ENCODE results near the gene EYS.

The EYS gene

DNA sequence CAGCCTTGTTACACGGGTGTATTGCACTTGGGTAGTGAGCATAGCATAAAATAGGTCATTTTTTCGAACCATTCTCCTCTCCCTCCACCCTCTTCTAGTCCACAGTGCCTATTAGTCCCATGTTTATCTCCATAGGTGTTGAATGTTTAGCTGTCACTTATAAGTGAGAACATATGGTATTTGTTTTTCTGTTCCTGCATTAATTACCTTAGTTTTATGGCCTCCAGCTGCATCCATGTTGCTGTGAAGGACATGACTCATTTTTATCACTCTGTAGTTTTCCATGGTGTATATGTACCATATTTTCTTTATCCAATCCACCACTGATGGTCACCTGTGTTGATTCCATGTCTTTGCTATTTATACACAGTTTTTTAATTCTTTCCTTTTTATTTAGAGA lies 889.5 kb downstream of the EYS start:
- CTCF ChIA-PET = no interaction called here
- DNase-seq = no peak

DNA sequence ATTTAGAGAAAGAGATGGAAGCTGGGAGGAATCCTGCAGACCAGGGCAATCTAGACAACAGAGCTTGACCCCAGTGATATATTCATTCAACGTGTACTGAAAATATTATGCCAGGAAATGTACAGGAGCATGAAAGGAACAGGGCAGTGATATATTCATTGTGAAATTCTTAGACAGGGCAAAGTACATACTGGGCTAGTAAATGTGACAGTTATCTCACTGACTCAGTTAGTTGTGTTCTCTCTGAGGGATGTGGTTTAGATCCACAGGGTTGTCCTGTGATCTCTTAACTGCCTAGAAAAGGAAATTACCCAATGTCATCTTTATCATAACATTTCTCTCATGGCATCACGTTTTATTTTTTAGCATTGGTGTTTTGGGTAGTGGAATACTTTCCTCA lies 891.3 kb downstream of the EYS start:
- no peaks in the 10 kb centered on the region for H3K36me3 ChIP-seq (ENCODE audit: control insufficient read depth in 4 of 4, insufficient read depth in 4 of 4, low read length in 3 of 4)
- WGBS (ENCODE audit: insufficient coverage) = 86% methylated on average over 1 of the region's 2 CpGs
- ChIA-PET POLR2A (no interaction called here), CTCF (no interaction called here)
- no peak overlapping the region for H3K4me3 ChIP-seq (ENCODE audit: control insufficient read depth in 1 of 7, extremely low read depth in 1 of 7, insufficient read depth in 4 of 7, low read depth in 2 of 7, low read length in 6 of 7)
- H3K27me3 ChIP-seq (replicated peaks in 2 of 5; ENCODE audit: control insufficient read depth in 4 of 5, insufficient read depth in 5 of 5, low read length in 4 of 5) = no peaks in the 10 kb centered on the region
- no peak overlapping the region for H3K27ac ChIP-seq (ENCODE audit: insufficient read depth in 1 of 2, low read depth in 1 of 2, low read length in 2 of 2, poor library complexity in 1 of 2, severe bottlenecking in 2 of 2)
- peak in 2 of 3 donors; percentile 14 to 17 for DNase-seq
- no peaks in the 10 kb centered on the region for H3K9me3 ChIP-seq (ENCODE audit: control extremely low read depth in 1 of 5, control insufficient read depth in 4 of 5, insufficient read depth in 2 of 5, low read depth in 1 of 5, low read length in 4 of 5)
- H3K4me1 ChIP-seq (ENCODE audit: control extremely low read depth in 1 of 4, control insufficient read depth in 4 of 4, insufficient read depth in 4 of 4, low read length in 3 of 4) = no peaks in the 10 kb centered on the region

More for the DNA sequence above, 889.5 kb downstream of the EYS start:
- H3K36me3 ChIP-seq (ENCODE audit: control insufficient read depth in 4 of 4, insufficient read depth in 4 of 4, low read length in 3 of 4) = no peaks in the 10 kb centered on the region
- POLR2A ChIA-PET = no interaction called here
- H3K4me1 ChIP-seq (ENCODE audit: control extremely low read depth in 1 of 4, control insufficient read depth in 4 of 4, insufficient read depth in 4 of 4, low read length in 3 of 4) = no peaks in the 10 kb centered on the region
- H3K4me3 ChIP-seq (ENCODE audit: control insufficient read depth in 1 of 7, extremely low read depth in 1 of 7, insufficient read depth in 4 of 7, low read depth in 2 of 7, low read length in 6 of 7) = no peak overlapping the region
- H3K27ac ChIP-seq (ENCODE audit: insufficient read depth in 1 of 2, low read depth in 1 of 2, low read length in 2 of 2, poor library complexity in 1 of 2, severe bottlenecking in 2 of 2) = no peak overlapping the region
- WGBS (ENCODE audit: insufficient coverage) = no CpG with 5 or more reads among the region's 2 CpGs
- H3K27me3 ChIP-seq (replicated peaks in 2 of 5; ENCODE audit: control insufficient read depth in 4 of 5, insufficient read depth in 5 of 5, low read length in 4 of 5) = no peaks in the 10 kb centered on the region
- H3K9me3 ChIP-seq (ENCODE audit: control extremely low read depth in 1 of 5, control insufficient read depth in 4 of 5, insufficient read depth in 2 of 5, low read depth in 1 of 5, low read length in 4 of 5) = no peaks in the 10 kb centered on the region

DNA sequence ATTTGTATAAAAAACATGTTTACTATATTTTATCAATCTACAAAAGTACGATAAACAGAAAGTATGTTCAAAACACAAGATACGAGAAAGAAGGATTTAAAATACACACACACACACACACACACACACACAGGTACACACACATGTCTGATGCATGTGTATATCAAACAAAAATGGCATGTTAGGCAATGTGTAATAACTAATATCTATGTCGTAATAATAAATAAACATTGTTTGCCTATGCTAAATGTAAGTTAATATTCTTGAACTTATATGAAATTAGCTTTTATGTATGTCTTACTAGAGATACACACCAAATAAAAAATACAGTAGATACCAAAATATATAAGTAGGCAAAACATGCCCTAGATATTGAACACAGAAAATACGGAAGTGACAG lies 894.9 kb downstream of the EYS start:
- POLR2A ChIA-PET = no interaction called here
- Histone ChIP-seq H3K27me3 (replicated peaks in 2 of 5; ENCODE audit: control insufficient read depth in 4 of 5, insufficient read depth in 5 of 5, low read length in 4 of 5) (no peaks in the 10 kb centered on the region), H3K9me3 (ENCODE audit: control extremely low read depth in 1 of 5, control insufficient read depth in 4 of 5, insufficient read depth in 2 of 5, low read depth in 1 of 5, low read length in 4 of 5) (no peaks in the 10 kb centered on the region), H3K4me1 (ENCODE audit: control extremely low read depth in 1 of 4, control insufficient read depth in 4 of 4, insufficient read depth in 4 of 4, low read length in 3 of 4) (no peaks in the 10 kb centered on the region), H3K36me3 (ENCODE audit: control insufficient read depth in 4 of 4, insufficient read depth in 4 of 4, low read length in 3 of 4) (no peaks in the 10 kb centered on the region), H3K27ac (ENCODE audit: insufficient read depth in 1 of 2, low read depth in 1 of 2, low read length in 2 of 2, poor library complexity in 1 of 2, severe bottlenecking in 2 of 2) (no peak overlapping the region), H3K4me3 (ENCODE audit: control insufficient read depth in 1 of 7, extremely low read depth in 1 of 7, insufficient read depth in 4 of 7, low read depth in 2 of 7, low read length in 6 of 7) (no peak overlapping the region)
- DNase-seq = no peak
- no CpG with 5 or more reads among the region's 4 CpGs for WGBS (ENCODE audit: insufficient coverage)
- CTCF ChIA-PET = no interaction called here

DNA sequence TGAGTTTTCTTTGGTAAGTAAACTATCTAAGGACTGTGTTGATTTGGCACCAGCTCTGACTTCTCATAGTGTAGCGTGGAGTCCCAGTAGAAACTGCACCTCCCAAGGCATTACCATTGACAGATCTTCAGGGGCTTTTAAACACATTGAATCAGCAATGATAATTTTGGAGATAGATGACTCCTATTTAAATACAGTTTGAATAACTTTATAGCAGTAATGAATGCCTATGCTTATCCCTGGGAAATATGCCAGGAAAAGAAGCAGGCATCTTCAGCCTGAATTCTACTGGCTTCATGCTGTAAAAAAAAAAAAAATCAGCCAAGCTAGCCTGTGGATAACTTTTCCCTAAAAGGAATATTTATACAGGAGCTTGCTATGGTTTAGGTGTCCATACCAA lies 895.9 kb downstream of the EYS start:
- Histone ChIP-seq H3K36me3 (ENCODE audit: control insufficient read depth in 4 of 4, insufficient read depth in 4 of 4, low read length in 3 of 4) (no peaks in the 10 kb centered on the region), H3K27me3 (replicated peaks in 2 of 5; ENCODE audit: control insufficient read depth in 4 of 5, insufficient read depth in 5 of 5, low read length in 4 of 5) (no peaks in the 10 kb centered on the region), H3K27ac (ENCODE audit: insufficient read depth in 1 of 2, low read depth in 1 of 2, low read length in 2 of 2, poor library complexity in 1 of 2, severe bottlenecking in 2 of 2) (no peak overlapping the region), H3K4me1 (ENCODE audit: control extremely low read depth in 1 of 4, control insufficient read depth in 4 of 4, insufficient read depth in 4 of 4, low read length in 3 of 4) (no peaks in the 10 kb centered on the region), H3K9me3 (ENCODE audit: control extremely low read depth in 1 of 5, control insufficient read depth in 4 of 5, insufficient read depth in 2 of 5, low read depth in 1 of 5, low read length in 4 of 5) (no peaks in the 10 kb centered on the region), H3K4me3 (ENCODE audit: control insufficient read depth in 1 of 7, extremely low read depth in 1 of 7, insufficient read depth in 4 of 7, low read depth in 2 of 7, low read length in 6 of 7) (no peak overlapping the region)
- DNase-seq = no peak
- POLR2A ChIA-PET = no interaction called here
- WGBS (ENCODE audit: insufficient coverage) = no CpG with 5 or more reads among the region's 1 CpG
- CTCF ChIA-PET = no interaction called here

DNA sequence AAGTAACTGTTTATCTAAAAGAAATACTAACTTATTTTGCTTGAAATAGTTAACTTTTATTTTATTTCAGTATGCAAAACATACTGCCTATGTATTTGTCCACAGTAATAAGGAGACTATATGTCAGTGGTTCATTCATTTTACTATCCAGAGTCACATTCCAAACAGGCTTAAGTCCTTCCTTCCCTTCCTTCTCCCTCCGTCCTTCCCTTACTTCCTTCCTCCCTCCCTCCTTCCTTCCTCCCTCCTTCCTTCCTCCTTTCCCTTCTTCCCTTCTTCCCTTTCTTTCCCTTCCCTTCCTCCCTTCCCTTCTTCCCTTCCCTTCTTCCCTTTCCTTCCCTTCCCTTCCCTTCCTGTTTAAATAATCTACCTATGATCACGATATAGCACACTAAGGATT lies 899.2 kb downstream of the EYS start:
- POLR2A ChIA-PET = no interaction called here
- H3K36me3 ChIP-seq (ENCODE audit: control insufficient read depth in 4 of 4, insufficient read depth in 4 of 4, low read length in 3 of 4) = no peaks in the 10 kb centered on the region
- no peak for DNase-seq
- no peak overlapping the region for H3K4me3 ChIP-seq (ENCODE audit: control insufficient read depth in 1 of 7, extremely low read depth in 1 of 7, insufficient read depth in 4 of 7, low read depth in 2 of 7, low read length in 6 of 7)
- WGBS (ENCODE audit: insufficient coverage) = no CpG with 5 or more reads among the region's 2 CpGs
- no peaks in the 10 kb centered on the region for H3K27me3 ChIP-seq (replicated peaks in 2 of 5; ENCODE audit: control insufficient read depth in 4 of 5, insufficient read depth in 5 of 5, low read length in 4 of 5)
- CTCF ChIA-PET = no interaction called here
- H3K9me3 ChIP-seq (ENCODE audit: control extremely low read depth in 1 of 5, control insufficient read depth in 4 of 5, insufficient read depth in 2 of 5, low read depth in 1 of 5, low read length in 4 of 5) = peaks cover 0 to 3% (median 0%) of the 10 kb centered on the region in 5 experiments
- H3K4me1 ChIP-seq (ENCODE audit: control extremely low read depth in 1 of 4, control insufficient read depth in 4 of 4, insufficient read depth in 4 of 4, low read length in 3 of 4) = no peaks in the 10 kb centered on the region
- H3K27ac ChIP-seq (ENCODE audit: insufficient read depth in 1 of 2, low read depth in 1 of 2, low read length in 2 of 2, poor library complexity in 1 of 2, severe bottlenecking in 2 of 2) = no peak overlapping the region

DNA sequence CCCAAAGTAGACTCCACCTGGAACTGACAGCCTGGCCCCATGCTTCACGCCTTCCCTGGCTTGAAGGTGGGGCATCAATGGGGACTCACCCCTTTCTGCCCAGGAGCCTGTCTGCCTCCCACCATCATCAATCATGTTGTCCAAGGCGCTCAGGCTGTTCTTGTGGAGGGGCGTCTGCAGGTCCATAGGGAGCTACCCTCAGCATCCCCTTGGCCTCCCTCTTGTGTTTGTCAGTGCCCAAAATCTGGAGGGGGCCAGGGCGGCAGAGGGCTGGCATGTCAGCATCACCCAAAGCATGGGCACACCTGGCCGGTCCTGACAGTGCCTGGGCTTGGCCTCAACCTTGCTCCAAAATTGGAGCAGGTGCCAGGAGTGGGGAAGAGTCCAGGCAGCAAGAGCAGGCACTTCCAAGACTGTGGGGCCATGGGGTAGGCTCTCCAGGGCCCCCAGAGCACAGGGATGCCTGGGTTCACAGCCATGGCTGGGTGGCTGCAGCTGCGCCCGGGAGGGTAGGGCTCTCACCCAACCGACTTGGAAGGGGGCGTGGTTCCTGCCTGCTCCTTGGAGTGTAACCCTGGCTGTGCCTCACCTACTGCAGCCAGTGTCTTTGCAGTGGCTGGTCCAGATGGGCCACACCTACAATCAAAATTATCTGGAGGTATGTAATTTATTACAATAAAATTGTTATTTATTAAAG lies 903.4 kb downstream of the EYS start:
- Histone ChIP-seq H3K9me3 (ENCODE audit: control extremely low read depth in 1 of 5, control insufficient read depth in 4 of 5, insufficient read depth in 2 of 5, low read depth in 1 of 5, low read length in 4 of 5) (peaks cover 0 to 6% (median 0%) of the 10 kb centered on the region in 5 experiments), H3K36me3 (ENCODE audit: control insufficient read depth in 4 of 4, insufficient read depth in 4 of 4, low read length in 3 of 4) (no peaks in the 10 kb centered on the region), H3K4me1 (ENCODE audit: control extremely low read depth in 1 of 4, control insufficient read depth in 4 of 4, insufficient read depth in 4 of 4, low read length in 3 of 4) (no peaks in the 10 kb centered on the region), H3K27me3 (replicated peaks in 2 of 5; ENCODE audit: control insufficient read depth in 4 of 5, insufficient read depth in 5 of 5, low read length in 4 of 5) (no peaks in the 10 kb centered on the region), H3K4me3 (ENCODE audit: control insufficient read depth in 1 of 7, extremely low read depth in 1 of 7, insufficient read depth in 4 of 7, low read depth in 2 of 7, low read length in 6 of 7) (no peak overlapping the region), H3K27ac (ENCODE audit: insufficient read depth in 1 of 2, low read depth in 1 of 2, low read length in 2 of 2, poor library complexity in 1 of 2, severe bottlenecking in 2 of 2) (no peak overlapping the region)
- 70% methylated on average over 4 of the region's 9 CpGs for WGBS (ENCODE audit: insufficient coverage)
- POLR2A ChIA-PET = no interaction called here
- no peak for DNase-seq
- CTCF ChIA-PET = no interaction called here

DNA sequence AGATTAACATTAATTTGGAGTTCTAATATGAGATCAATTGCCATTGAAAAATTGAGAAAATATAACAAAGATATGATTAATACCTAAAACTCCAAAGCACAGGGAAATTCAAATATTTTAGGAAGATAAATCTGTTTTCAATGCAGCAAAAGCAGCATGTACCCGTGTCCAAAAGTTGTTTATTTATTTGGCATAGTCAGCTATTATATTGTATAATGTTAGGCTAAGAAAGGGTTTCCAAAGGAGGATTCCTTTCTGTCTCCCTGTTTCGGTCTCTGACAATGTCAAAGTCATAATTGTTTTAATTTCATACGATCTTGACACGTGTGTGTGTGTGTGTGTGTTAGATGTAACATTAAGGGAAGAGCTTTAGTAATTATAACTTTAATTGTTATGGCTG lies 914.5 kb downstream of the EYS start:
- 100% methylated on average over 1 of the region's 4 CpGs for WGBS (ENCODE audit: insufficient coverage)
- DNase-seq = no peak

More for the DNA sequence above, 914.5 kb downstream of the EYS start:
- POLR2A ChIA-PET = interaction anchor here (0.7 kb wide), 1 partner anchor 95 kb away, joined by 3 read pairs; no protein-coding TSS in a partner anchor
- Histone ChIP-seq H3K4me1 (ENCODE audit: control extremely low read depth in 1 of 4, control insufficient read depth in 4 of 4, insufficient read depth in 4 of 4, low read length in 3 of 4) (peaks cover 3 to 22% (median 13%) of the 10 kb centered on the region in 4 experiments), H3K9me3 (ENCODE audit: control extremely low read depth in 1 of 5, control insufficient read depth in 4 of 5, insufficient read depth in 2 of 5, low read depth in 1 of 5, low read length in 4 of 5) (no peaks in the 10 kb centered on the region), H3K27ac (ENCODE audit: insufficient read depth in 1 of 2, low read depth in 1 of 2, low read length in 2 of 2, poor library complexity in 1 of 2, severe bottlenecking in 2 of 2) (no peak overlapping the region), H3K27me3 (replicated peaks in 2 of 5; ENCODE audit: control insufficient read depth in 4 of 5, insufficient read depth in 5 of 5, low read length in 4 of 5) (no peaks in the 10 kb centered on the region), H3K4me3 (ENCODE audit: control insufficient read depth in 1 of 7, extremely low read depth in 1 of 7, insufficient read depth in 4 of 7, low read depth in 2 of 7, low read length in 6 of 7) (no peak overlapping the region), H3K36me3 (ENCODE audit: control insufficient read depth in 4 of 4, insufficient read depth in 4 of 4, low read length in 3 of 4) (no peaks in the 10 kb centered on the region)
- CTCF ChIA-PET = interaction anchor here (0.6 kb wide), 1 partner anchor 18 kb away, joined by 3 read pairs; no protein-coding TSS in a partner anchor
